Inflammatory macrophage (primary cell): ENCODE results near the gene SVOP.

Experiments
- DNase-seq, 2 donors: peaks; one replicate each; pipeline ENCODE4 v3.0.0-alpha.2; 2020 to 2022

Gene SVOP

DNA sequence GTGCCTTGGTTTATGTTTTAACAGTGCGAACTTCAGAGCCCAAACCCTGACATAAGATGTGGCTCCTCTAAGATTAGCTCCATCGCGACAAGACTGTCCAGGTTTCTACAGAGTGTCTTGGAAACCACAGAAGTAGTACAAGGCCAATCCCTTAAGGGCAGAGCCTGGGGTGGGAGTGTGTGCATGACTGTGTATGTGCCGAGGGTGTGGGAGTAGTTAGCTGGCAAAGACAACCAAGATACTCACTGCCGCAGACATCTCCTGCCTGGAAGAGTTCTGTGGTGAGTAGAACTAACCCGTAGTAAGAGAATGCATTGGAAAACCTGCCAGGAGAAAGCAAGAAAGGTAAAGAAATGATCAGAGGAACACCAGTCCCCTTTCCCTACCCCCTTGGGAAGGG is 86.9 kb downstream of the SVOP start:
- no peak for DNase-seq

DNA sequence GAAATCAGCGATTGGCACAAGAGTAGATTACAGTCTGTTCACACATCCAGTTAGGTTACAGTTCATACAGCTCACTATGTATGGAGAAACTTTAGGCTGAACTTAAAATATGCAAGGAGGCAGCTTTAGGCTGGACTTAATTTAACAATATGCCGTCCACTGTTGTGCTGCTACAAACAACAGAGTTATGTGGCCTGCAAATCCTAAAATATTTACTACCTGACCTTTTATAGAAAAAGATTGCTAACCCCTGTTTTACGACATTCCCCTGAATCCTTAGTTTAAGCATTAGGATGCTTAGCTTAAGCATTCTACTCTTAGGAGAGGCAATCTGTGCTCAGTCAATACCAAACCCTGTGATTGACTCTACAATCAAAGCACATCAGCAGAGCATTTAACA is 90.1 kb downstream of the SVOP start:
- no peak for DNase-seq

- peak; percentile 11 to 24 for DNase-seq
These were observed 90.7 kb downstream of the SVOP start for GRCh38 chr12:108930155-108930554.

DNA sequence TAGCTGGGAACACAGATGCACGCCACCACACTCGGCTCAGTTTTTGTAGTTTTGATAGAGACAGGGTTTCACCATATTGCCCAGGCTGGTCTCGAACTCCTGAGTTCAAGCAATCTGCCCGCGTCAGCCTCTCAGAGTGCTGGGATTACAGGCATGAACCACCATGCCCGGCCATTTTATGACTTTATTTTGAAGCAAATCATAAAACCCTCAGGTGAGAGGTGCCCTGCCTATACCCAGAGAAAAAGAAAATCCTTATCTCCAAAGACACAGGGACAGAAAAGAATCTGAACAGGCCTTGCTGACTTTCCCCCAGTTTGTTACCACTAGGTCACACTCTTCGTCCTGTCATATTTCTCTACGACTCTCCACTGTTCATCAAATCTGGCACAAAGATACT is 92.2 kb downstream of the SVOP start:
- DNase-seq, result no peak

GRCh38 chr12:108922918-108923317 is 98.0 kb downstream of the SVOP start:
- no peak for DNase-seq

GRCh38 chr12:108921946-108922345 is 98.9 kb downstream of the SVOP start:
- DNase-seq, result no peak

- DNase-seq, result no peak
These were observed 101.8 kb downstream of the SVOP start for GRCh38 chr12:108918960-108919642.

DNA sequence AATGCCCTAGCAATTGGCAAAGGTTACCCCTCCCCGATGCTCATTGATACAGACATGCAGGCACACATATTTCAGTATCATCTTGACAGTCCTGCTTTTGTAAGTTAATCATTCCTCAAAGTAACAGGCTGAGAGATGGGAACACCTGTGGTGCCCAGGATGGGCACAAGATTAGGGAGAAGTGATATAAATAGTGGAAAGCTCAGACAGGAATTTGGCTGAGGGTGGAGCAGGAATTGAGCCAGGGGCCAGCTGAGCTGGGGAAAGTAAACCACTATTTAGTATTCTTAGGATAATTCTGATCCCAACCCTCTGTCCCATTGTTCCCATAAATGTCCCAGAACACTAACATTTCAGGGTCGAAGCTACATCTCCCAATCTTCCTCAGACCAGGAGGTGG is 102.7 kb downstream of the SVOP start:
- no peak for DNase-seq

- no peak for DNase-seq
These were observed 104.5 kb downstream of the SVOP start for GRCh38 chr12:108916336-108916735.

DNA sequence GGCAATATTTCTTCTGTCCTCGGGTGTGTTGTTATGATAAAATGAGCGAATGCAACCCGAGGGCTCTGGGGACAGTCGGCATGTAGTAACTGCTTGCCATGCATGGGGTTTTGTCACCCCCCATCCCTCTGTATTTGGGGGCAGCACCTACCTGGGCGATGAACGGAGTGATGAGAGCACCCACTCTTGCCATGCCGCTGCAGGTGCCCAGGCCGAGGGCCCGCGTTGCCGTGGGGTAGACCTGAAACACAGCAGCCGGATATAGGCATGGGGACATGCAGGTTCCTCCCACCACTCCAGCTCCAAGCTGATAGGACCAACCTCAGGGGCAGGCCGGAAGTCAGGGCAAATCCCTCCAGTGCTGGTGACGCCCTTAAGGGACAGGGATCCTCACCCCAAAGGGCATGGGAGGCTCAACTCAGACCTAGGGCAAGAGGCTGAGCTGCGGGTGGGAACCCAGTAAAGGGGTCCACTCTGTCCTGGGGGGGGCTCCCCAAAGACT is 105.2 kb downstream of the SVOP start:
- no peak for DNase-seq

- peak; percentile 51 to 81 for DNase-seq
These were observed 106.7 kb downstream of the SVOP start for GRCh38 chr12:108914121-108914531.

DNA sequence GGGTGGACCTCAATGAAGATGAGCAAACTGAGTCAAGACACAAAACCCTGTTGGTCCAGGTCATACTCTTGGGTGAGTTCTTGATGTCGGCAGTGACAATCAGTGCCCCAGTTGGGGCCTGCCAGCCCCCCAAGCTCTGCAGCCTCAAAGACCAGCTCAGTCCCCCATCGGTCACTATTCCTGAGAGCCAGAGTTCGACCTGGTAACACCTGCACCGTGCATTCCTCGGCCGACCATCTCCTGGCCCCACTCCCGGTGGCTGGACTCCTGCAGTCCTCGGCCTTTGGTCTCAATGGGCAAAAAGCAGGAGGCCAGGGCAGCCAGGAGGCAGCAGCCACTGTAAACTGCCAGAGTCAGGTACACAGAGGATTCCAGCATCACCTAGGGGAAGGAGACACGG is 108.5 kb downstream of the SVOP start:
- DNase-seq, result no peak

- no peak for DNase-seq
These were observed 109.0 kb downstream of the SVOP start for GRCh38 chr12:108911915-108912314.

DNA sequence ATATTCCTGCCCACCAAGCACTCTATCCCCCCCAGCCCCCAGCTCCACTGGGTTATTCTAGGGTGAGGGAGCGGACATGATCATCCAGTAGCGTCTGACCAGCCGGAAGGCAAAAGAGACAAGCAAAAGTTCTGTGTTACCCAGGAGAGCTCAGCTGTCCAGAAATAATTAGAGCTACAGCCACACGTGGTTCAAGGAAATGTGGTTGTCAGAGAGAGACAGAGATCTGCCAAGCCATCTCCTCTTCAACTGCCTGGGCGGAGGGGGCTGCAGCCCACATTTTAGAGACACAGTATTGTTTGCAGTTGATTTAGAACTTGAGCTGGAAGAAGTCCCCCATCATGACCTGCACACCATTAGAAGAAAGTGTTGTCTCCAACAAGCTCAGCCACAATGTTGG is 110.5 kb downstream of the SVOP start:
- DNase-seq, result no peak

DNA sequence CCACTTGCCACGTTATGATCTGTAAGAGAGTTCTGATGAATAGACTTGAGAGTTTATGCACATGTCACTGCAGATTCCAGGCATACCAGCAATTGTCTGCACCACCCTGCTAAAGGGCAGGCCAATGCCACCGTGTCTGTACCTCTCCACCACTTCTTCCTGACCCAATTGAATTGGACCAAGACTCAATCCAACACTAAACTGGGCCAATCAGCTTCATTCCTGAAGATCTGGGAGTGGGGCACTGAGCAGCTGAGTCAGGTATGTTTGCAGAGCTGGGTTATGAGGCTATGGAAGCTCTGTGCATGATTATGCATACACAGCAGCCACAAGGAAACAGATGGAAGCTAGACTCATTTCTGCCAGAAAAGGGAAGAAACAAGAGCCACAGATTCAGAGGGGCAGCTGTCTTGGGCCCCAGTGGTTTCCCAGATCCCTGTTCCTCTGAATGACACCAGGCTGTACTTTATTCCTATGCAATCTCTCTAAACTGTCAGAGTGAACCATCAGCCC is 113.0 kb downstream of the SVOP start:
- DNase-seq, result peak; percentile 69 to 70

- DNase-seq, result no peak
These were observed 113.9 kb downstream of the SVOP start for GRCh38 chr12:108906971-108907370.

DNA sequence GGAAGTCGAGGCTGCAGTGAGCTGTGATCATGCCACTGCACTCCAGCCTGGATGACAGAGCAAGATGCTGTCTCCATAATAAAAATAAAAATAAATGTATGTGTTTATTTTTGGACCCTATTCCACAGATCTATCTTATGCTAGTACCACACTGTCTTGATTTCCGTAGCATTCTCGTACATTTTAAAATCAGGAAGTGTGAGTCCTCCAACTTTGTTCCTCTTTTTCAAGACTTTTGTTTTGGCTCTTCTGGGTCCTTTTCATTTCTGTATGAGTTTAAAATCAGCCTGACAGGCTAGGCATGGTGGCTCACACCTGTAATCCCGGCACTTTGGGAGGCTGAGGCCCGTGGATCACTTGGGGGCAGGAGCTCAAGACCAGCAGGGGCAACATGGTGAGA is 115.1 kb downstream of the SVOP start:
- peak; percentile 64 to 78 for DNase-seq

GRCh38 chr12:108899145-108899544 is 121.7 kb downstream of the SVOP start:
- no peak for DNase-seq

DNA sequence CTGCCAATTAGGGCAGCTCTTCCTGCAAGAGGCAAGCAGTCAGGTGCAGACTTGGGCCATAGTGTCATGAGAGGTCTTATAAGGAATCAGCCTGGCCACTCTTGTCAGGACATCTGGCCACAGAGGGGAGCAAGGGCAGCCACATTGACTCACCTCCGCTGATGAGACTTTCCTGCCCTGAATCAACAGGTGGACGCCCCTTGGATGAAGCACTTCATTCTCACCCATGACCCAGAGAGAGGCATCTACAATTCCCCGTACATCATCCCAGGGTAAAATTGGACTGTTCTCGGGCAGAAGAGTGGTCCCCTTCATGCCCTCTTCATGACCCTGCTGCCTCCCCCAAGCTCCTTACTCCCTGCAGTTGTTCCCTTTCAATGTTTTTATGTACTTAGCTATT is 124.1 kb downstream of the SVOP start:
- DNase-seq, result no peak

- no peak for DNase-seq
These were observed 124.5 kb downstream of the SVOP start for GRCh38 chr12:108896336-108896735.

- no peak for DNase-seq
These were observed 125.6 kb downstream of the SVOP start for GRCh38 chr12:108895220-108895802.

DNA sequence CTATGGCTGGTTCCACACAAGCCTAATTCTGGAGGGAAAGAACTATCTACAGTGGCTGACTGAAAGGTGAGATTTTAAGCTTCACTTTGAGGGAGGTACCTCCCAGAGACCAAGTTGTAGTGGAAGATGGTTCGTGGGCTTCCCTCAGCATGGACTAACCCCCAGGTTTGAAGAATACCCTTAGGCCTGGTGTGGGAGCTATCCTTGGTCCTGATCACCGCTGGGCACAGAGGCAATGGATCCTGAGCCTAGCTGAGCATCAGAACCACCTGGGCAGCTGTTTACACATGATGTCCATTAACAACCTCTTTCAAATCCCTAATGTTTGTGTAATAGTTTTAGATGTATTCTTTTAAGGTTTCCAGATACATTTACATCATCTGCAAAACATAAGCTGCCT is 130.7 kb downstream of the SVOP start:
- DNase-seq, result peak in 1 of 2 donors; percentile 18

- DNase-seq, result no peak
These were observed 132.8 kb downstream of the SVOP start for GRCh38 chr12:108888031-108888430.

DNA sequence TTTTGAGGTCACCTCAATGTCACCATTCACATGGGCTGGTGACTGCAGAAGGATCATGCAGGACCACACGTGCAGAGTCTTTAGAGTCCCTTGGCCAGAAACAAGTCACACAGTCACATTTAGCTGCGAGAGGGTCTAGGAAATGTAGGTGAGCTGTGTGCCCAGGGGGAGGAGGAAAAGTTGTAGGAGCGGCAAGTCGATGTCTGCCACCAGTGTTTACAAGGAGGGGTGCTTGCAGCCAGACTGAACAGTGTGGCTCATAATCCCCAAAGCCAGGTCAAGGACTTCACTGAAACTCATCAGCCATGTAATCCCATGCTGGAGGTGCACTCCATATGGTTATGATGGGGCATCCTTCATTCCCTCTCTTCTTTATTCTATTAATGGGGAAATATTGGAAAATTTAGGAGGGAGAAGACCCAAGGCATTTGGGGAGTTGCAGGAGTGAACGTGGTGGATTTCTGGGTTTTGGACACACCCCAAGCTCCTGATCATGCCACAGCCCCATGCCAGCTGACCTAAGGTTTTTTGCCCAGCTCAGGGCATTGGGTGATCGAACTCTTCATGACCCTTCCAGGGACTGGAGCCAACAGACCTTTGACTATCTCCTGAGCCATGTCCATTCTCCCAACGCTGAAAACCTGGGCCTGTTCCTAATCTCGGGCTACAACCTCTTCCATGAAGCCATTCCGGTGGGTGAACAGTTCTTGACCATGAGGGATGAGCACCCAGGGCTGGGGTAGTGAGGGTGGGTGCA is 133.8 kb downstream of the SVOP start:
- no peak for DNase-seq
